GM12892 (cell line): ENCODE data around the gene KCNK3.

ENCODE experiments used
- POLR2A ChIP-seq: IDR thresholded peaks from 2 replicates; pipeline ENCODE4 v1.6.1; 2011; ENCODE audit warnings: low read depth, low read length, control low read depth
- POLR2AphosphoS5 ChIP-seq: IDR thresholded peaks from 2 replicates; pipeline ENCODE4 v1.6.1; 2011; ENCODE audit warnings: low read depth, low read length, control low read depth
- TAF1 ChIP-seq: IDR thresholded peaks from 2 replicates; pipeline ENCODE4 v1.6.1; 2011; ENCODE audit warnings: low read depth, mild to moderate bottlenecking, control low read depth, low read length, borderline replicate concordance

DNA sequence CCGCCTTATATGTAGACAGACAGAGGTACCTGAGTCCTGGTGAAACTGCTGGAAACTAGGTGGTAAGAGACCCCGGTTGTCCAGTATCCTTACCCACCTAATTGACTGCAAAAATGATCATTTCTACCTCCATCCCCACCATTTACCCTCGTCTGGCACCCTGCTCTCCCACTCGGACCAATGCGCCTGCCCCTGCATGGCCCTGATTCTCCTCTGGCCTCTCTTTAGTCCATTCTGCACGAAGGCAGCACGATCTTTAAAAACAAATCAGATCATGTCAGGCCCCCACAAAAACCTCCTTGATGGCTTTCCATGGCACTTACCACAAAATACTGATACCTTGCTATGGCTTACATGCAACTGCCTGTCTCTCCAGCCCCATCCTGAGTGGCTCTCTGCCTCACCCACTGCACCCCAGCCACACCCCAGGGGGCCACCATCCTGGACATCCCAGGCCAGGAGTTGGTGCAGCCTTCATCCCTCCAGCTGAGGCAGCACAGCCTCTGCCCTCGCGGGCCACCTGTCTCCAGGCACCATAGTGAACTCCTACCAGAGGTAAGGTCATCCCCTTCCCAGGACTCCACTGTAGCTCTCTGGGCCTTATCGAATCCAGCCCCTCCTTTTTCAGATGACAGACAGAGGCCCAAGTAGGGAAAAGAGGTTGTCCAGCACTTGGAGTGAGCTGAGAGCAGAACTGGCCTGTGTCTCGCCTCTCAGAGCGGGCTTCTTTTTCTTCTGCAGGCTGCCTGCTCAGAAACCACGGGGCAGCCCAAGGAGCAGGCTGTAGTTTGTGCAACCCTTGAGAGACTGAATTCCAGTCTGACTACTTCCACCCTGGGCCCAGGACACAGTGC is 39.1 kb upstream of the KCNK3 start:
- TF ChIP-seq POLR2A (no peak), TAF1 (no peak), POLR2AphosphoS5 (no peak)
